K562 (cell line): ENCODE results near the gene SH3BP5. TPM values are rescaled to one million over a fixed set of nuclear protein-coding genes. Genes with fewer than 3 reads are reported as not detected.

Source experiments
- CBX5 ChIP-seq: IDR thresholded peaks from 2 replicates; pipeline ENCODE4 v1.6.1; 2014; ENCODE audit warnings: low read depth, borderline replicate concordance
- CREM ChIP-seq: IDR thresholded peaks from 2 replicates; pipeline ENCODE4 v1.6.1; 2014; ENCODE audit warnings: antibody characterized with exemption, low read depth
- ETV5 ChIP-seq: sonication (generic); formaldehyde crosslinking; IDR thresholded peaks from 2 replicates; pipeline ENCODE4 v1.4.0; 2020; ENCODE audit warnings: low read depth, mild to moderate bottlenecking, missing genetic modification reagents
- FOXJ3 ChIP-seq: sonication (generic); formaldehyde crosslinking; IDR thresholded peaks from 2 replicates; pipeline ENCODE4 v1.4.0; 2020; ENCODE audit warnings: mild to moderate bottlenecking, missing genetic modification reagents
- HEY1 ChIP-seq: fragments of 250-450 bp; sonication (Bioruptor Pico); IDR thresholded peaks from 2 replicates; pipeline ENCODE4 v1.5.0; 2020; ENCODE audit warnings: mild to moderate bottlenecking, moderate library complexity, borderline replicate concordance
- LCOR ChIP-seq: sonication (generic); formaldehyde crosslinking; IDR thresholded peaks from 2 replicates; pipeline ENCODE4 v1.8.0; 2022; ENCODE audit warnings: mild to moderate bottlenecking, missing genetic modification reagents
- MAFF ChIP-seq: IDR thresholded peaks from 2 replicates; pipeline ENCODE4 v1.6.1; 2012; ENCODE audit warnings: low read length, improper control_type of control experiment
- NR1H2 ChIP-seq: sonication (generic); formaldehyde crosslinking; IDR thresholded peaks from 2 replicates; pipeline ENCODE4 v1.4.0; 2020; ENCODE audit warnings: mild to moderate bottlenecking, missing genetic modification reagents
- NR2C1 ChIP-seq, 2 experiments: fragments of 450-650 bp; IDR thresholded peaks; 2 replicates each; pipeline ENCODE4 v1.6.1; 2017; ENCODE audit warnings: mild to moderate bottlenecking in 2 of 2, antibody characterized with exemption in 1 of 2, inconsistent platforms in 1 of 2, missing compliant biosample characterization in 1 of 2, missing genetic modification characterization in 1 of 2
- NR2F6 ChIP-seq: fragments of 450-650 bp; formaldehyde crosslinking; IDR thresholded peaks from 2 replicates; pipeline ENCODE4 v1.4.0; 2020; ENCODE audit warnings: mild to moderate bottlenecking
- POLR3A ChIP-seq: IDR thresholded peaks from 2 replicates; pipeline ENCODE4 v1.6.1; 2011; ENCODE audit warnings: borderline replicate concordance, mild to moderate bottlenecking, moderate library complexity; ENCODE audit not compliant: insufficient read length, insufficient read depth; ENCODE audit errors: extremely low read depth
- RB1 ChIP-seq: fragments of 450-650 bp; IDR thresholded peaks from 2 replicates; pipeline ENCODE4 v1.6.1; 2017; ENCODE audit warnings: low read depth, mild to moderate bottlenecking
- RBM25 ChIP-seq: fragments of 200-400 bp; formaldehyde crosslinking; IDR thresholded peaks from 2 replicates; pipeline ENCODE4 v1.6.1; 2018; ENCODE audit warnings: low read length, low read depth, moderate library complexity; ENCODE audit not compliant: severe bottlenecking
- XRCC5 ChIP-seq: fragments of 200-400 bp; formaldehyde crosslinking; IDR thresholded peaks from 2 replicates; pipeline ENCODE4 v1.6.1; 2017; ENCODE audit warnings: low read depth, mild to moderate bottlenecking, low read length
- ZFX ChIP-seq: sonication (generic); formaldehyde crosslinking; IDR thresholded peaks from 2 replicates; pipeline ENCODE4 v1.8.0; 2022; ENCODE audit warnings: mild to moderate bottlenecking, missing genetic modification reagents, moderate library complexity
- ZNF134 ChIP-seq: fragments of 250-450 bp; sonication (Bioruptor Pico); conservative IDR thresholded peaks from 2 replicates; pipeline ENCODE4 v1.4.0; 2020
- ZNF766 ChIP-seq: fragments of 200-800 bp; sonication (Bioruptor generic); conservative IDR thresholded peaks from 2 replicates; pipeline ENCODE4 v1.6.1; 2016; ENCODE audit warnings: missing genetic modification characterization, missing compliant biosample characterization
- polyA plus RNA-seq, 8 experiments: library from polyadenylated mRNA; depleted of rRNA in 4 of 8; stranded (reverse) in 5 of 8; unstranded in 3 of 8; fragments of >200 nt; fragmentation: Nextera tagmentation in 2 of 8; fragmentation: Illumina TruSeq in 1 of 8; extraction: Ambion mirVana in 2 of 8; extraction: Trizol in 1 of 8; gene quantifications; 2 replicates each; pipeline versions ENCODE4 v1.2.1 to v1.2.3, GENCODE V29; 2011 to 2014; ENCODE audit warnings: inconsistent platforms in 1 of 8, missing spikeins in 1 of 8
- total RNA-seq, 7 experiments: library from RNA; depleted of rRNA in 6 of 7; stranded (reverse); fragments of >200 nt in 6 of 7; fragmentation: Illumina TruSeq in 2 of 7; extraction: Trizol in 2 of 7; gene quantifications; 2 replicates each; pipeline versions ENCODE4 v1.2.1 to v1.2.3, GENCODE V29; 2011 to 2021; ENCODE audit warnings: low replicate concordance in 1 of 7
- TF ChIP-seq, protein P1 (sequence below): fragments of 250-450 bp; sonication (Bioruptor Pico); IDR thresholded peaks from 2 replicates; pipeline ENCODE4 v1.9.0; 2021; ENCODE audit warnings: mild to moderate bottlenecking, inconsistent platforms
- TF ChIP-seq, protein P2 (sequence below): sonication (generic); formaldehyde crosslinking; IDR thresholded peaks from 2 replicates; pipeline ENCODE4 v1.5.0; 2020; ENCODE audit warnings: missing genetic modification reagents
- TF ChIP-seq, protein P3 (sequence below), 2 experiments: fragments of 450-650 bp; IDR thresholded peaks; 2 replicates each; pipeline ENCODE4 v1.6.1; 2016
- TF ChIP-seq, protein P4 (sequence below): fragments of 250-450 bp; sonication (Bioruptor Pico); IDR thresholded peaks from 2 replicates; pipeline ENCODE4 v1.6.1; 2021; ENCODE audit warnings: mild to moderate bottlenecking
- TF ChIP-seq, protein P5 (sequence below): fragments of 450-650 bp; formaldehyde crosslinking; conservative IDR thresholded peaks from 2 replicates; pipeline ENCODE4 v1.4.0; 2022; ENCODE audit warnings: mild to moderate bottlenecking, missing genetic modification characterization

The SH3BP5 gene
- total and polyA plus RNA-seq, 9 of the 15 experiments (the other 6 are each of a cell fraction or from before 2014, with no cell fraction given), result 2.9 to 29.0 (median 14.9) TPM

DNA sequence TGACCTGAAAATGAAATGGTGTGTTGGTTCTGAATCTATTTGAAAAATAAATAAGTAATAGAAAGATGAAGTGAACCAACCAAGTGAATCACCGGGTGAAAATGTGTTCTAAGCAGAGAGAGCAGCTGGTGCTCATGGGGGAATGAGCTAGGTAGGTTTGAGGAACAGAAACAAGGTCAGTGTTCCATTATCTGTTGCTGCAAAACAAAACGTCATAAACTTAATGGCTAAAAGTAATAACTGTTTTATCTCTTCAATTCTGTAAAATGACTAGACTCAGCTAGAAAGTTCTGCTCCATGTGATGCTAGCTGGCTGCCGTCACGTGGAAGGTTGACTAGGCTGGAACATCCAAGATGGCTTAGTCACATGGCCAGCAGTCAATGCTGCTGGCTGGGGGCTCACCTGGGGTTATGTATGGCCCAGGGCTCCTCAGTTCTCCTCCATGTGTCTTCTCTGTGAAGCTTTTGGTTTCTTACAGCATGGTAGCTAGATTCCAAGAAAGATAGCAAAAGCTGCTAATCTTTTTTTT, 13.3 kb upstream of the SH3BP5 start (continued):
- TF ChIP-seq, protein P1, sequence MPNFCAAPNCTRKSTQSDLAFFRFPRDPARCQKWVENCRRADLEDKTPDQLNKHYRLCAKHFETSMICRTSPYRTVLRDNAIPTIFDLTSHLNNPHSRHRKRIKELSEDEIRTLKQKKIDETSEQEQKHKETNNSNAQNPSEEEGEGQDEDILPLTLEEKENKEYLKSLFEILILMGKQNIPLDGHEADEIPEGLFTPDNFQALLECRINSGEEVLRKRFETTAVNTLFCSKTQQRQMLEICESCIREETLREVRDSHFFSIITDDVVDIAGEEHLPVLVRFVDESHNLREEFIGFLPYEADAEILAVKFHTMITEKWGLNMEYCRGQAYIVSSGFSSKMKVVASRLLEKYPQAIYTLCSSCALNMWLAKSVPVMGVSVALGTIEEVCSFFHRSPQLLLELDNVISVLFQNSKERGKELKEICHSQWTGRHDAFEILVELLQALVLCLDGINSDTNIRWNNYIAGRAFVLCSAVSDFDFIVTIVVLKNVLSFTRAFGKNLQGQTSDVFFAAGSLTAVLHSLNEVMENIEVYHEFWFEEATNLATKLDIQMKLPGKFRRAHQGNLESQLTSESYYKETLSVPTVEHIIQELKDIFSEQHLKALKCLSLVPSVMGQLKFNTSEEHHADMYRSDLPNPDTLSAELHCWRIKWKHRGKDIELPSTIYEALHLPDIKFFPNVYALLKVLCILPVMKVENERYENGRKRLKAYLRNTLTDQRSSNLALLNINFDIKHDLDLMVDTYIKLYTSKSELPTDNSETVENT (CRISPR knock-in tag), result no peak
- TF ChIP-seq XRCC5, result no peak
- no peak; the same call in 1 of the 2 replicates for TF ChIP-seq MAFF
- no peak for TF ChIP-seq ZNF134 (CRISPR knock-in tag)
- no peak for TF ChIP-seq POLR3A
- no peak for TF ChIP-seq NR1H2
- no peak for TF ChIP-seq ZFX (CRISPR knock-in tag)
- TF ChIP-seq, protein P2, sequence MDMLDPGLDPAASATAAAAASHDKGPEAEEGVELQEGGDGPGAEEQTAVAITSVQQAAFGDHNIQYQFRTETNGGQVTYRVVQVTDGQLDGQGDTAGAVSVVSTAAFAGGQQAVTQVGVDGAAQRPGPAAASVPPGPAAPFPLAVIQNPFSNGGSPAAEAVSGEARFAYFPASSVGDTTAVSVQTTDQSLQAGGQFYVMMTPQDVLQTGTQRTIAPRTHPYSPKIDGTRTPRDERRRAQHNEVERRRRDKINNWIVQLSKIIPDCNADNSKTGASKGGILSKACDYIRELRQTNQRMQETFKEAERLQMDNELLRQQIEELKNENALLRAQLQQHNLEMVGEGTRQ (CRISPR knock-in tag), result peak; percentile 83
- no peak for TF ChIP-seq CREM
- TF ChIP-seq FOXJ3 (CRISPR knock-in tag), result no peak
- TF ChIP-seq RB1, result no peak
- no peak for TF ChIP-seq CBX5
- no peak for TF ChIP-seq NR2F6 (CRISPR knock-in tag)
- no peak for TF ChIP-seq RBM25
- TF ChIP-seq ZNF766 (CRISPR knock-in tag), result peak; percentile 91
- TF ChIP-seq ETV5 (CRISPR knock-in tag), result no peak
- TF ChIP-seq, protein P3, sequence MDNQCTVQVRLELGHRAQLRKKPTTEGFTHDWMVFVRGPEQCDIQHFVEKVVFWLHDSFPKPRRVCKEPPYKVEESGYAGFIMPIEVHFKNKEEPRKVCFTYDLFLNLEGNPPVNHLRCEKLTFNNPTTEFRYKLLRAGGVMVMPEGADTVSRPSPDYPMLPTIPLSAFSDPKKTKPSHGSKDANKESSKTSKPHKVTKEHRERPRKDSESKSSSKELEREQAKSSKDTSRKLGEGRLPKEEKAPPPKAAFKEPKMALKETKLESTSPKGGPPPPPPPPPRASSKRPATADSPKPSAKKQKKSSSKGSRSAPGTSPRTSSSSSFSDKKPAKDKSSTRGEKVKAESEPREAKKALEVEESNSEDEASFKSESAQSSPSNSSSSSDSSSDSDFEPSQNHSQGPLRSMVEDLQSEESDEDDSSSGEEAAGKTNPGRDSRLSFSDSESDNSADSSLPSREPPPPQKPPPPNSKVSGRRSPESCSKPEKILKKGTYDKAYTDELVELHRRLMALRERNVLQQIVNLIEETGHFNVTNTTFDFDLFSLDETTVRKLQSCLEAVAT (IDR thresholded peaks at IDR 0.05), result no peak
- no peak for TF ChIP-seq NR2C1 (IDR thresholded peaks at IDR 0.05)
- TF ChIP-seq NR2C1 (tag; IDR thresholded peaks at IDR 0.05), result peak; percentile 66
- TF ChIP-seq, protein P4, sequence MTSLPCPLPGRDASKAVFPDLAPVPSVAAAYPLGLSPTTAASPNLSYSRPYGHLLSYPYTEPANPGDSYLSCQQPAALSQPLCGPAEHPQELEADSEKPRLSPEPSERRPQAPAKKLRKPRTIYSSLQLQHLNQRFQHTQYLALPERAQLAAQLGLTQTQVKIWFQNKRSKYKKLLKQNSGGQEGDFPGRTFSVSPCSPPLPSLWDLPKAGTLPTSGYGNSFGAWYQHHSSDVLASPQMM (CRISPR knock-in tag), result no peak
- no peak for TF ChIP-seq HEY1 (CRISPR knock-in tag)
- TF ChIP-seq, protein P5, sequence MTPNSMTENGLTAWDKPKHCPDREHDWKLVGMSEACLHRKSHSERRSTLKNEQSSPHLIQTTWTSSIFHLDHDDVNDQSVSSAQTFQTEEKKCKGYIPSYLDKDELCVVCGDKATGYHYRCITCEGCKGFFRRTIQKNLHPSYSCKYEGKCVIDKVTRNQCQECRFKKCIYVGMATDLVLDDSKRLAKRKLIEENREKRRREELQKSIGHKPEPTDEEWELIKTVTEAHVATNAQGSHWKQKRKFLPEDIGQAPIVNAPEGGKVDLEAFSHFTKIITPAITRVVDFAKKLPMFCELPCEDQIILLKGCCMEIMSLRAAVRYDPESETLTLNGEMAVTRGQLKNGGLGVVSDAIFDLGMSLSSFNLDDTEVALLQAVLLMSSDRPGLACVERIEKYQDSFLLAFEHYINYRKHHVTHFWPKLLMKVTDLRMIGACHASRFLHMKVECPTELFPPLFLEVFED (CRISPR knock-in tag), result no peak
- no peak for TF ChIP-seq LCOR
